ENCODE data around the gene GNG5. TPM values are rescaled to one million over a fixed set of nuclear protein-coding genes. Genes with fewer than 3 reads are reported as not detected.

The GNG5 gene
- total and polyA plus RNA-seq, 2 donors (not counting 1 experiment from before 2014, with no cell fraction given), result 35.4 to 41.6 TPM

GRCh38 chr1:84504580-84505492, 1.5 kb downstream of the GNG5 start:
- Histone ChIP-seq H3K79me2 (ENCODE audit: control insufficient read depth, insufficient read depth, low read length) (peaks cover 54% of the 10 kb centered on the region), H3K4me3 (ENCODE audit: control extremely low read depth in 1 of 5, extremely low read depth in 1 of 5, insufficient read depth in 1 of 5, low read depth in 2 of 5, low read length in 4 of 5) (peak overlapping the region; percentile 82 to 98 (median 89)), H3K9ac (ENCODE audit: low read length) (peak overlapping the region; percentile 73), H3K4me2 (replicated peaks; ENCODE audit: low read depth, low read length, poor library complexity, severe bottlenecking) (peak overlapping the region; percentile 84), H3K27me3 (replicated peaks in 1 of 4; ENCODE audit: control extremely low read depth in 1 of 4, control insufficient read depth in 3 of 4, insufficient read depth in 4 of 4, low read length in 3 of 4) (no peaks in the 10 kb centered on the region), H3K9me3 (ENCODE audit: control extremely low read depth in 1 of 3, control insufficient read depth in 2 of 3, insufficient read depth in 1 of 3, low read length in 2 of 3) (peaks cover 0 to 6% (median 0%) of the 10 kb centered on the region in 3 donors), H3K36me3 (replicated peaks in 1 of 2; ENCODE audit: control extremely low read depth in 1 of 2, control insufficient read depth in 1 of 2, extremely low read depth in 1 of 2, insufficient read depth in 2 of 2, low read length in 1 of 2) (peaks cover 0 to 8% of the 10 kb centered on the region in 2 experiments), H3K4me1 (ENCODE audit: control insufficient read depth in 2 of 2, insufficient read depth in 2 of 2, low read length in 2 of 2) (peaks cover 23 to 27% of the 10 kb centered on the region in 2 donors), H2AFZ (ENCODE audit: insufficient read depth, low read depth, low read length, poor library complexity, severe bottlenecking) (peak overlapping the region; percentile 84), H4K20me1 (ENCODE audit: control insufficient read depth, insufficient read depth, low read length, poor library complexity, severe bottlenecking) (peaks cover 7% of the 10 kb centered on the region), H3K27ac (ENCODE audit: low read length in 2 of 2) (peak overlapping the region in 1 of 2 donors; percentile 82)
- intact Hi-C loops (cut with micrococcal nuclease), result loop anchor here (2.0 to 10.0 kb wide), 6 partner anchors 37 to 772 kb away; partner anchors contain the start of genes BCL10, PRKACB and SYDE2
- TF ChIP-seq, protein P1, sequence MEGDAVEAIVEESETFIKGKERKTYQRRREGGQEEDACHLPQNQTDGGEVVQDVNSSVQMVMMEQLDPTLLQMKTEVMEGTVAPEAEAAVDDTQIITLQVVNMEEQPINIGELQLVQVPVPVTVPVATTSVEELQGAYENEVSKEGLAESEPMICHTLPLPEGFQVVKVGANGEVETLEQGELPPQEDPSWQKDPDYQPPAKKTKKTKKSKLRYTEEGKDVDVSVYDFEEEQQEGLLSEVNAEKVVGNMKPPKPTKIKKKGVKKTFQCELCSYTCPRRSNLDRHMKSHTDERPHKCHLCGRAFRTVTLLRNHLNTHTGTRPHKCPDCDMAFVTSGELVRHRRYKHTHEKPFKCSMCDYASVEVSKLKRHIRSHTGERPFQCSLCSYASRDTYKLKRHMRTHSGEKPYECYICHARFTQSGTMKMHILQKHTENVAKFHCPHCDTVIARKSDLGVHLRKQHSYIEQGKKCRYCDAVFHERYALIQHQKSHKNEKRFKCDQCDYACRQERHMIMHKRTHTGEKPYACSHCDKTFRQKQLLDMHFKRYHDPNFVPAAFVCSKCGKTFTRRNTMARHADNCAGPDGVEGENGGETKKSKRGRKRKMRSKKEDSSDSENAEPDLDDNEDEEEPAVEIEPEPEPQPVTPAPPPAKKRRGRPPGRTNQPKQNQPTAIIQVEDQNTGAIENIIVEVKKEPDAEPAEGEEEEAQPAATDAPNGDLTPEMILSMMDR (IDR thresholded peaks at IDR 0.05), result no peak
- TF ChIP-seq EZH2 (IDR thresholded peaks at IDR 0.05; ENCODE audit: borderline replicate concordance, insufficient read depth, low read depth, low read length, poor library complexity, severe bottlenecking), result no peak
- ChIA-PET POLR2A (interaction anchor here (1.1 to 2.7 kb wide), 5 partner anchors 25 to 361 kb away, joined by 3 to 41 read pairs (median 8); partner anchors contain the start of genes CTBS, PRKACB and RPF1), CTCF (interaction anchor here (0.9 to 2.1 kb wide), 7 partner anchors 9 to 118 kb away, joined by 3 to 5 read pairs (median 3); no protein-coding TSS in a partner anchor)
- Mint-ChIP-seq H3K9me3 (ENCODE audit: insufficient read depth) (no peaks in the 10 kb centered on the region), H3K4me3 (peak overlapping the region; percentile 95), H3K27ac (peak overlapping the region; percentile 98), H3K4me1 (peaks cover 37% of the 10 kb centered on the region), H3K27me3 (no peaks in the 10 kb centered on the region)
- ATAC-seq (ENCODE audit: low read depth), result no peak
- WGBS (ENCODE audit: insufficient coverage), result 15% methylated on average over 13 of the region's 17 CpGs
- no peak for DNase-seq

Measured in B cell (primary cell).